ENCODE data around the gene MAPKAPK2.
A peak's percentile ranks its signal among the peaks of the same experiment; 100 is the strongest.

MAPKAPK2 gene

DNA sequence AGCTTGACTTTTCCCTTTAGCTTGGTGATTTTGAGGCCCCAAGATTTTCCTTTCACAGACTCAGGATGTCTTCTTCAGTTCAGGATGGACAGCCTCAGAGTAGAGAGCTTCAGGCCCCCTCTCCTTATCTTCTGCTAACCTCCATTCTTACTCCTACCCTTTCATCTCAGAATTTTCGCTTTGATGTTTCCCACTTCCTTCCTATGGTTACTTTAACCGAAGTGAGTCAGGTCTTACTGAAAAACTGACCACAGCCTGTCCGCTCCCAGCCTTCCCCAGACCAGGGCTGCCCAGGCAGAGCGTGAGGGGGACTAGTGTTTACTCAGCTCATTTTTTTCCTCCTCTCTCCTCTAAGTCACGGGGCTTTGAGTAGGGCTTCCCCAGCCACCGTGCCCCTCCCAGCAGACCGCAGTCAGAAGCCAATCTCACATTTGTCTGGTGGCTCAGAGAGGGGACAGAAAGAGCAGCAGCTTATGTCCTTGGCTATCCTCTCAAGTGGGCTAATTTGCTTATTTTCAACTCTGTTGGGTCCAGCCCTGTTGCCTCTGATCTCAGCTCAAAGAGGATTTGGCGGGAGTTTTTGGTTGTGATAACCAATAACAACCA lies 81.6 kb downstream of the MAPKAPK2 start:
- DNase-seq (ENCODE audit: low read depth), result peak; percentile 89
- TF ChIP-seq, protein P1, sequence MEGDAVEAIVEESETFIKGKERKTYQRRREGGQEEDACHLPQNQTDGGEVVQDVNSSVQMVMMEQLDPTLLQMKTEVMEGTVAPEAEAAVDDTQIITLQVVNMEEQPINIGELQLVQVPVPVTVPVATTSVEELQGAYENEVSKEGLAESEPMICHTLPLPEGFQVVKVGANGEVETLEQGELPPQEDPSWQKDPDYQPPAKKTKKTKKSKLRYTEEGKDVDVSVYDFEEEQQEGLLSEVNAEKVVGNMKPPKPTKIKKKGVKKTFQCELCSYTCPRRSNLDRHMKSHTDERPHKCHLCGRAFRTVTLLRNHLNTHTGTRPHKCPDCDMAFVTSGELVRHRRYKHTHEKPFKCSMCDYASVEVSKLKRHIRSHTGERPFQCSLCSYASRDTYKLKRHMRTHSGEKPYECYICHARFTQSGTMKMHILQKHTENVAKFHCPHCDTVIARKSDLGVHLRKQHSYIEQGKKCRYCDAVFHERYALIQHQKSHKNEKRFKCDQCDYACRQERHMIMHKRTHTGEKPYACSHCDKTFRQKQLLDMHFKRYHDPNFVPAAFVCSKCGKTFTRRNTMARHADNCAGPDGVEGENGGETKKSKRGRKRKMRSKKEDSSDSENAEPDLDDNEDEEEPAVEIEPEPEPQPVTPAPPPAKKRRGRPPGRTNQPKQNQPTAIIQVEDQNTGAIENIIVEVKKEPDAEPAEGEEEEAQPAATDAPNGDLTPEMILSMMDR (IDR thresholded peaks at IDR 0.05; ENCODE audit: insufficient read depth, low read depth, low read length, missing control alignments), result no peak
- no peak overlapping the region for H3K4me3 ChIP-seq (ENCODE audit: low read depth, low read length)

DNA sequence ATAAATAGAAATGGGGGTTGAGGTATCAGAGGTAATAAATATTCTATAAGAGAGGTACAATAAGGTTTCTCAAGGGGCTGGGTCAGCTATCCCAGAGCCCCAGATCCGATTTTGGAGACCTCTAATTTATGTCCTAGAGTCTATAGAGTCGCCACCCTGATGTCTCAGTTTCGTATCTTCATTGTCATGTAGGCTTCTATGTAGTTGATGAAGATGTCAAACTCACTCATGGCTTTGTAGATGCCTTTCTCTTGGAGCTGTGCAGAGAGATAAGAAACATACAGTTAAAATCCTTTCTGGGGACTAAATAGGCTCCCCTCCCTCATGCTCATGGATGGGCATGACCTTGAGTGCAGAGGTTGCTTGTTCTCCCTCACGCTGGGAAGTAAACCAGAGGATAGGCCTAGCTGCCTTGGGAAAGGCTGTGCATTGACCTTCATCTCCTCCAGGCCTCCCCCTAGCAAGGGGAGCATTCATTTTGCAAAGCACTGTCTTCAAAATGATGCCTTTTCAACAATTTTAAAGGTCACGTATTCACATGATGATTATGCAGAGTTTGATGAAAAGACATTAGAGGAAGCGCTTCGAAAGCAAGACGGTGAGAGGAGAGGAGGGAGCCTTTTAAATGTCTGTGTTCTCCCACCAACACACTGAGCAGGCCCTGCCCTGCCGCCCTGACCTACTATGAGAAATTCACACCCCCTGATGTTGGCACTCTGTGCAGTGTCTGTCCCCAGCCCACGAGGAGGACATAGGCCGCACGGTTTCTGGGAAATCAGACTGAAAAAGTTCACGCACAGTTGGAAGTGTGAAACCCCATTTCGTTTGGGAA lies 84.0 kb downstream of the MAPKAPK2 start:
- peak overlapping the region; percentile 43 for H3K4me3 ChIP-seq (ENCODE audit: low read depth, low read length)
- DNase-seq (ENCODE audit: low read depth), result peak; percentile 49

DNA sequence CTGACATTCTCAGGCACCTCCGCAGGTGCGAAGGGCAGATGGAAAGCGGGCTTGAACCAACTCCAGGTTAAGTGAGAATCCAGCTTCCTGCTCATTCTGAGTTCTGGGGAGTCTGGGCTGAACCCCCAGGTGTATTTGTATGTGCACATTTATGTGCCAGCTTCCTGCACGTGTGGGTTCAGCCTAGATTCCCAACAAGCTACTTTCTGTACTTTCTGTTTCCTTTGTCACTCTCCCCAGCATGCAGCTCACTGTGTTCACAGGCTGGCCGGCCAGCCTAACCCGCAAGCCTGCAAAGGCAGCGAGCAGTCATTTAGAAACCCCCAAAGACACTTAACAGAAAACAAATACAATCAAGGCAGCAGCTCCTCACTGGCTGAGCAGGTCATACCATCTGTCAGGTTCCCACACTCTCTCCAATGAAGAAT lies 84.6 kb downstream of the MAPKAPK2 start:
- DNase-seq (ENCODE audit: low read depth), result peak; percentile 98
- TF ChIP-seq, protein P1 (IDR thresholded peaks at IDR 0.05; ENCODE audit: insufficient read depth, low read depth, low read length, missing control alignments), result no peak
- peak overlapping the region; percentile 61 for H3K4me3 ChIP-seq (ENCODE audit: low read depth, low read length)

More for the DNA sequence above, 84.0 kb downstream of the MAPKAPK2 start:
- TF ChIP-seq, protein P1 (IDR thresholded peaks at IDR 0.05; ENCODE audit: insufficient read depth, low read depth, low read length, missing control alignments), result no peak

DNA sequence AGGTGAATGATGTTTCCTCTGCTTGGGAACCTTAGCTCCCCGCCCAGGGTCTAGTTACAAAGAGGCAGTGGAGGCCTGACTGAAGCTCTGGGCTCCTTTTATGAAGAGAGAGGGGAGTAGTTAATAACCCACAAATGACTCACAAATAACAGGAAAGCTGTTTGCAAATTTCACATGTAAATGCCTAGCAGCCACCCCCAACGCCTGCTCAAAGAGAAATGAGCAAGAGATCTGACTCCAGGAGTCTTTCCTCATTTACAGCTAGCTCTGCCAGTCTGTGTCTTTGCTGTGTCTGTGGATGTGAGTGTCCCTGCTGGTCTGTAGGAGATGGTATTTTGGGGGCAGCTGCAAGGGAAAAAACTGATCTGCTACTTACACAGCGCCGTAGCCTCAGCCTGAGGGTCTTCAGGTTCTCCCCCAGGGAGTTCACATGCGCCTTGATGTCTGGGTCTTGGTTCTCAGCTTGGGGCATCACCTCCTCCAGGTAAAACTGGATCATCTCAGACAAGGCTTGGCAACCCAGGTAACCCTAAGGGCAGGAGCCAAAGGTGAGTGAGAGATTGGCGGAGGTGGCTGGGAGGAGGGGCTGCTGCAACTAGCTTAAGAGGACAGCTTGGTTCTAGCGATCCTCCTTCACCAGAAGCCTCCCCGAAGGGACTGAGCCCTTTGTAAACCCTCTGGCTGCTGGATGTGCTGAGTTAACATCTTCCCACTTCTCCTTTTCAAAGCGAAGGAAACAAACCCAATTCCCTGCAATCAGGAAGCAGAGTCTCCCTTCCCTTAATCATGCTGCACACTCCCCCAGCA lies 86.0 kb downstream of the MAPKAPK2 start, which contains the start of gene IL19:
Gene IL19 (plus strand): TSS at position 243 of the 807 bp plus-strand sequence. CDS start 65,890 bp downstream, outside the sequence.
- TF ChIP-seq, protein P1 (IDR thresholded peaks at IDR 0.05; ENCODE audit: insufficient read depth, low read depth, low read length, missing control alignments), result no peak
- peak; percentile 90 for DNase-seq (ENCODE audit: low read depth)

DNA sequence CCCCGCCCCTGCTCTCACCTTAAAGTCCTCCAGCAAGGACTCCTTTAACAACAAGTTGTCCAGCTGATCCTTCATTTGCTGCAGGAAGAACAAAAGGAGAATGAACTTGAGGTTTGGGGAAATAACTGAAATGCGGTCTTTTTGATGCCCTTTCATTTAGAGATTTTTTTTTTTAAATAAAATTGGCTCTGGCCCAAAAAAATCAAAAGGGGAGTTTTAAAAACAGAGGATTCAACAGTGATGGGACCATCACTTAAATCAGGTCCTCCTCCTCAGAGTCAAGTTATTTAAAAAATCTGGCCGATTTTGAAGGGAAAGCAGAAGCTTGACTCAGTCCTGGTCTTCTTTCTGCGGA lies 86.6 kb downstream of the MAPKAPK2 start:
- no peak for DNase-seq (ENCODE audit: low read depth)
- TF ChIP-seq, protein P1 (IDR thresholded peaks at IDR 0.05; ENCODE audit: insufficient read depth, low read depth, low read length, missing control alignments), result no peak
- peak overlapping the region; percentile 61 for H3K4me3 ChIP-seq (ENCODE audit: low read depth, low read length)

More for the DNA sequence above, 86.0 kb downstream of the MAPKAPK2 start, which contains the start of gene IL19:
- H3K4me3 ChIP-seq (ENCODE audit: low read depth, low read length), result peak within 1 kb of the TSS; percentile 61

DNA sequence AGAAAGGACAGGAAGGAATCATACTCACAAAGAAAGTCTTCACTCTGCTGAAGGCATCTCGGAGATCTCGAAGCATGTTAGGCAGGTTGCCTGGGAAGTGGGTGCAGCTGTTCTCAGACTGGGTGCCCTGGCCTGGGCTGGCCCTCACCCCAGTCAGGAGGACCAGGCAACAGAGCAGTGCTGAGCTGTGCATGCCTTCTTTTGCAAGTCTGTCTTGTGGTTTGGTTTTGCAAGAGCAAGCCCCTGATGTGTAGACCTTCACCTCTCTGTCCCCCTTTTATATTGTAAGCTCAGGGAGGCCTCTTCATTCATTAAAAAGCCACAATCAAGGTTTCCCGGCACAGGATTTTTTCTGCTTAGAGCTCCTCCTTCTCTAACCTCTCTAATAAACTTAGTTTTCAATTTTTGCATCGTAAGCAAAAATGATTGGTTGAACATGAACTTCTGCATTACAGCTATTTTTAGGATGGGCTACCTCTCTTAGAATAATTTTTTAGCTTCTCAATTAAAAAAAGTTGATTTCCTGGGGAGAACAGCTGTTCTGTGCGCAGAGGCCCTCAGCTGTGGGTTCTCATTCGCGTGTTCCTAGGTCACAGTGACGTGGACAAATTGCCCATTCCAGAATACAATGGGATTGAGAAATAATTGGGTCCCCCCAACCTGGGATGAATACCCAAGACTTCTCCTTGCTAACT lies 87.7 kb downstream of the MAPKAPK2 start, which contains the start of gene IL10:
Gene IL10 (minus strand): TSS at position 252 of the 695 bp plus-strand sequence. CDS start 59 bp downstream, at position 193.
- peak within 1 kb of the TSS; percentile 61 for H3K4me3 ChIP-seq (ENCODE audit: low read depth, low read length)
- peak; percentile 60 for DNase-seq (ENCODE audit: low read depth)
- TF ChIP-seq, protein P1 (IDR thresholded peaks at IDR 0.05; ENCODE audit: insufficient read depth, low read depth, low read length, missing control alignments), result no peak

Measured in GM12865 (cell line).